Skeletal muscle cell (primary cell): Measurements from ENCODE around the gene ZNF24.

ENCODE experiments used
- DNase-seq: peaks from one replicate; pipeline ENCODE4 v3.0.0-alpha.2; 2010; ENCODE audit warnings: low read depth
- H3K4me3 ChIP-seq: 2 replicates; pipeline ENCODE4 v1.5.1; 2011; ENCODE audit warnings: low read depth, mild to moderate bottlenecking, control low read depth, low read length, moderate library complexity

Gene ZNF24

DNA sequence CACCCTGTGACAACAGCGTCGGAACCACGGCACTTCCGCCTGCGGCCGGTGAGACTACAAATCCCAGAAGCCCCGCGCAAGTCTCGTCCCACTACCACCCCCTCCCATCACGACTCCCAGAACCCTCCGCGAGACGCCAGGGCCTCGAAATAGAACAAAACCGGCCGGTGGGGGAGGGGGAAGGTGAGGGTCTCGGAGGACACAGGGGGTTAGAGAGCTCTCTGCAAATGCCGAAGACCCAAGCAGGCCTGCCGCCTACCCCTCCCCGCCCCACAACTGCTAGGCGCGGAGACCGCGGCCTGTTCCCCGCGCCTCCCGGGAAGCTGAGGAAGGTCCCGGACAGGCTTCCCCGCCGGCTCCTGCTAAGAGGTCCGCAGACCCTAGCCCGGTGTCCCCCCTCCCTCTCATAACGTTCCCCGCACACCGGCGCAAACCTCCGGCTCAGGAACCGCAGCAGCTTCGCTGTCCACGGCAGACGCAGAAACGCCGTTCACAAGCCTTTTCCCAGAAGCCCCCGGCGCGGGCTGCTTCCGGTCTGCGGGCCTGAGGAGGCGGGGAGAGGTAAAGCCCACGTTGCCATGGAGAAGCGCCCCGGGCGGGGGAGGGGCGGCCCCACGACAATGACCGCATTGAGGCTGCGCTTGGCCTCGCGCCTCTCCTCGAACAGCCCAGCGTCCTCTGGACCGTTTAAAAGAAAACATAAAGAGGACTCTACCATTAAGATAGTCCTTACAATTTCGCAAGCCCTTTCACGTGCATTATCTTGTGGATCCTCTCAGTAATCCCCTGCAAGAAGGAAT, at the start of gene ZNF24:
Gene ZNF24 (minus strand): TSS at position 485 of the 800 bp plus-strand sequence. CDS start 3,770 bp downstream, outside the sequence.
- H3K4me3 ChIP-seq = peak within 1 kb of the TSS; percentile 83

DNA sequence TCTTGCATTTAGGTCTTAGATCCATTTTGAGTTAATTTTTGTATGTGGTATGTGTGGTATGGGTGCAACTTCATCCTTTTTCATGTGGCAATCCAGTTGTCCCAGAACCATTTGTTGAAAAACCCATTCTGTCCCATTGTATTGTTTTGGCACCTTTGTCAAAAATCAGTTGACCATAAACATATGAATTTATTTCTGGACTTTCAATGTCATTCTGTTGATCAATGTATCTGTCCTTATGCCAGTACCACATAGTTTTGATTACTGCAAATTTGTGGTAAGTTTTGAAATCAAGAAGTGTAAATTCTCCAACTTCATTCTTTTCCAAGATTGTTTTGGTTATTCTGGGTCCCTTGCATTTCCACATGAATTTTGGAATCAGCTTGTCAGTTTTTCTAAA, 49.5 kb upstream of the ZNF24 start:
- H3K4me3 ChIP-seq = no peak overlapping the region
- no peak for DNase-seq

More for the DNA sequence above, at the start of gene ZNF24:
- DNase-seq = peak; percentile 72

- no peak for DNase-seq
- no peak overlapping the region for H3K4me3 ChIP-seq
Measured at GRCh38 chr18:35392375-35392774, 48.2 kb upstream of the ZNF24 start.

GRCh38 chr18:35390951-35391700, 46.9 kb upstream of the ZNF24 start:
- no peak overlapping the region for H3K4me3 ChIP-seq
- no peak for DNase-seq

DNA sequence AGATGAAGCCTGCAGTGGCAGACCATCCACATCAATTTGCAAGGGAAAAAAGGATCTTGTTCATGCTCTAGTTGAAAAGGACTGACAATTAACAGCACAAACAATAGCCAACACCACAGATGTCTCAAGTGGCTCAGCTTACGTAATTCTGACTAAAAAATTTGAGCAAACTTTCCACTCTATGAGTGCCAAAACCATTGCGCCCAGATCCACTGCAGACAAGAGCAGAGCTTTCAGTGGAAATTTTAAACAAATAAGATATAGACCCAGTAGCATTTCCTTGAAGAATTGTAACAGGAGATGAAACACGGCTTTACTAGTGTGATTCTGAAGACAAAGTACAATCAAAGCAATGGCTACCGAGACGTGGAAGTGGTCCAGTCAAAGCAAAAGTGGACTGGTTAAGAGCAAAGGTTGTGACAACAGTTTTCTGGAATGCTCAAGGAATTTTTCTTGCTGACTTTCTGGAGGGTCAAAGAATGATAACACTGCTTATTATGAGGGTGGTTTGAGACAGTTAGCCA, 44.9 kb upstream of the ZNF24 start:
- DNase-seq = no peak
- no peak overlapping the region for H3K4me3 ChIP-seq

- no peak overlapping the region for H3K4me3 ChIP-seq
- DNase-seq = no peak
Measured at GRCh38 chr18:35387152-35387571, 42.9 kb upstream of the ZNF24 start.

DNA sequence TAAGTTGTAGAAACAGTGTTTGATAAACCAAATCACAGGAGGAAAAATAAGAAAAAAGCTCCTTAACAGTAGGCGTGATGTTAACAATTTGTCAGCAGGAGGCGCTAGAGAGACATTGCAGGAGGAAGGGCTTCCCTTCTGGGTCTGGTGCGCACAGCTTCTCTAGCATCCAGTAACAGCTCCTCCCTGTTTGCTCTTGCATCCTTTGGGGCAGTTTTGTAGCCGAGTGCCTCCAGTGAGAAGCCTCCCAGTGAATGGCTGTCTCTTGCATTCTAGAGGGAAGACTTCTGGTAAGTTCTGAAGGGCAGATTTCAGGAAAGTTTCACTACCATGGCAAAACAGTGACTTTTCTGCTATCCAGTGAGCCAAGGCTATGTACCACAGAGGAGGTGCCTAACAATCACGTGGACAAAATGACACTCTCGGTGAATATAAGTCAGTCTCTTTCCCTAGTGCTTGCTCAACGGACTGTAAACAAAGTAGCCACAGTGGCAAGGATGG, 42.4 kb upstream of the ZNF24 start:
- DNase-seq = peak; percentile 44
- no peak overlapping the region for H3K4me3 ChIP-seq

DNA sequence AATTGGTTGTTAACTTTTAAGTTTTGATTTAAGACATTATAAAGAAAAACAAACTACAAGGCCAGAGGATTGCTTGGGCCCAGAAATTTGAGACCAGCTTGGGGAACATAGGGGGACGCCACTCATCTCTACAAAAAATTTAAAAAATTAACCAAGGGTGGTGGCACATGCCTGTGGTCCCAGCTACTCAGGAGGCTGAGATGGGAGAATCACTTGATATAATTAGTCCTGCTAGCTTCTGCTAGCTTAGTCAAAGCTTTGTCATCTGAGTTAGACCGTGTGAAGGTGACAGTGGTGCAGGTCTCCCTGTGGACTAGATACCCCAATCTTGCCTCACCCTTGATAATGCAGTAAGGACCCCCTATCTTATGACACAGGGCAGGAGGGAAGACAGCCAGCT, 38.9 kb upstream of the ZNF24 start:
- no peak overlapping the region for H3K4me3 ChIP-seq
- no peak for DNase-seq

DNA sequence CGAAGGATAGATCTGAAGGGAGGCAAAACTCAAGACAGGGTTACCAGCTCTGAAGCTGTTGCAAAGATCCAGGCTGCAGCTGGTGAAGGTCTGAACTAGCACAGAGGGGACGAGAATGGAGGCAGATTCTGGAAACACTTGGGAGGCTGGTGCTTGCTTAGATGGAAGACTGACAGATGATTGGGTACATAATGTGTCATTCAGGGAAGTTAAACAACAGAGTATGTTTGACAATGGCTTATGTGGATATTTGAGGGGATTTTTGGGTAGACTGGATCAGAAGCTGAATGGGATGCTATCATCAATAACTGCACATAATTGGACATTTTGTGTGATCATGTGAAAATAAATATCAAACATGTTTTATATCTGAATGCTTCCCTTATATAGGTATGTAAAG, 35.2 kb upstream of the ZNF24 start:
- no peak overlapping the region for H3K4me3 ChIP-seq
- no peak for DNase-seq

DNA sequence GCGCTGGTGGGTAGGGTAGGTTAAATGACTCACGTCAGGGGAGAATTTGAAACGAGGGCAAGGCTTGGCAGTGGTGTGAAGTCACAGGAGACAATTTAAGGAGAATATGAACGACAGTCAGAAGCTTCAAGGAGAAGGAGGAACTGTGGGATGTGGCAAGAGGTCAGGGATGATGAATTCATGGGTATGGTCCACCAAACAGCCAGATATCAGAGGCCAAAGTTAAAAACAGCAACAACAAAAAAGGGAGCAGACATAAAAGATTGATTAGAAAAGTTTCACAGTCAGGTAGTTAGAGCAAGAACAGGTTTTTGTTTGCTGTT, 34.3 kb upstream of the ZNF24 start:
- H3K4me3 ChIP-seq = no peak overlapping the region
- no peak for DNase-seq

DNA sequence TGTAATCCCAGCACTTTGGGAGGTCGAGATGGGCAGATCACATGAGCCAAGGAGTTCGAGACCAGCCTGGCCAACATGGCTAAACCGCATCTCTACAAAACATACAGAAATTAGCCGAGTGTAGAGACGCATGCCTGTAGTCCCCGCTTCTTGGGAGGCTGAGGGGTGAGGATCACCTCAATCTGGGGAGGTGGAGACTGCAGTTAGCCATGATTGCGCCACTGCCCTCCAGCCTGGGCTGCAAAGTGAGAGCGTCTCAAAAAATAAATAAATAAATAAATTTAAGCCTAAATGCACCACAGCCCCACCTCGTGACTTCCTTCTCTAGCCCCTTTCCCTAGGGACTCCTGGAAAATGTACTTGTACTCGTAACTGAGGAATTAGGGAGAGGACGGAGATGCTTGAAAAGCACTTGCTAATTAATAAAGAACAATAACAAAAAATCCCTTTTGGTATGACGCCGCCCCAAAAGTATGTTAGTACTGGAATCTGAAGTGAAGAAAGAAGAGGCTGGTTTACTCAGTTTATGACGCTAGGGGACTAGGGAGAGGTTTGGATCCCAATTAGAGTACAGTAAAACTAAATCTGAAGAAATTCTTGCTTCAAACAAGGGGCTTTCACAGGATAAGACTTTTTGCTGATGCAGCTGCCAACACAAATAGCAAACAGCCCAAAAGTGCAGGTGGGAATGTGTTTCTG, 33.8 kb upstream of the ZNF24 start:
- DNase-seq = no peak
- no peak overlapping the region for H3K4me3 ChIP-seq

- peak within 1 kb of the TSS; percentile 67 for H3K4me3 ChIP-seq
- DNase-seq = no peak
Measured at GRCh38 chr18:35376742-35377695, 32.8 kb upstream of the ZNF24 start, which contains the start of gene ZNF396. ZNF396 (minus strand) TSS chr18:35377337; CDS start chr18:35374292, 3,045 bp downstream.

GRCh38 chr18:35376393-35376741, 32.1 kb upstream of the ZNF24 start:
- DNase-seq = no peak
- peak overlapping the region; percentile 67 for H3K4me3 ChIP-seq

DNA sequence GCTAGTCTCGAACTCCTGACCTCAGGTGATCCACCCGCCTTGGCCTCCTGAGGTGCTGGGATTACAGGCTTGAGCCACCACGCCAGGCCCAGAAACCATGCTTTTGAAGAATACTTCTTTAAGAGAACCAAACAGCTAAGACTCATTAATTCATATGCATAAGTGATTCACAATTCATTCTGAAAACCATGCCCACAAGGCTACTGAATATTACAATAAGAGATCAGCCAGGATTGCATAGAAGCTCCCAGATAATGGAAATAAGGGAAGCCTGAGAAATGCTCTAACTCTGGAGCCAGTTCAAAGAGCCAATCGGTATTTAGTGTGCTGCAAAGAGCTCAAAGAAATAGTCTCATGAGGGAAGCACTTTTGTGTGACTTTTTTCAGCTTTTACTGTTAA, 30.5 kb upstream of the ZNF24 start:
- no peak overlapping the region for H3K4me3 ChIP-seq
- no peak for DNase-seq

DNA sequence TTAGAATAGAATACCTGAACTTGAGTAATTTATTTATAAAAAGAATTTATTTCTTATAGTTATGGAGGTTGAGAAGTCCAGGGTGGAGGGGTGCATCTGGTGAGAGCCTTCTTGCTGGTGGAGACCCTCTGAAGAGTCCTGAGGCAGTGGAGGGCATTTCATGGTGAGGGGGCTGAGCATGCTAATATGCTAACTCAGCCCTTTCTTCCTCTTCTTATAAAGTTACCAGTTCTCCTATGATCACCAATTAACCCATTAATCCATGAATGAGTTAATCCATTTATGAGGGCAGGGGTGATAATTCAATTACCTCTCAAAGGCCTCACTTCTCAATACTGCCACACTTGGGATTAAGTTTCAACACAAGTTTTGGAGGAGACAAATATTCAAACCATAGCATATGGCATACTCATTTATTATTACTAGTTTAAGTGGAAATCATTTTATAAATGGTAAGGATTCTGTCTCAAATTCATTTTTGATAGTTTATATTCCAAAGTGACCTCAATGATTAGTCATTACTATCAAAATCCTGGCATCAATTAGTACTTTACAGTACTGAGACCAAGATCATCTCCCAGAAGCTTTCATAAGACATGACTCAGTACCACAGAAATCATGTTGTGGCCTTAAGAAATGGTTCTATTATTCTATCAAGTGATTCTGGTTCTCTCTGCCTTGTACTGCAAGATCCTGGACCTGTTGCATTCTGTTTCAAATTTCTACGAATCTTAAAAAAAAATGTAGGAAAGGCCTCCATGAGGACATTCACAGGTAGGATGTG, 27.4 kb upstream of the ZNF24 start:
- peak; percentile 25 for DNase-seq
- no peak overlapping the region for H3K4me3 ChIP-seq

- no peak overlapping the region for H3K4me3 ChIP-seq
- DNase-seq = no peak
Measured at GRCh38 chr18:35369126-35369525, 24.9 kb upstream of the ZNF24 start.

DNA sequence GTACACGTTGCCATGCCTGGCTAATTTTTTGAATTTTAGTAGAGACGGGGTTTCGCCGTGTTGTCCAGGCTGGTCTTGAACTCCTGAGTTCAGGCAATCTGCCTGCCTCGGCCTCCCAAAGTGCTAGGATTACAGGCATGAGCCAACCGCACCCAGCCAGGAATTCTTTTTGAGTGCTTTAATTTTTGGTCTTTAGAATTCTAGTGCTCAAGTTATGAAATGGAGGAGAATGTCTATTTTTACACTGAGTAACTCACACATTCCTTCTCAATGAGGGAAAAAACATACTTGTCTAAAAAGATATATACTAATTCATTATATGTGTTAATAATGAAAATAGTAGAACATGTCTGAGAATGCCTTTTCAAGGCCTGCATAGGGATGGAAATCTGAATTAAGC, 24.4 kb upstream of the ZNF24 start:
- no peak overlapping the region for H3K4me3 ChIP-seq
- no peak for DNase-seq

GRCh38 chr18:35362531-35362930, 18.3 kb upstream of the ZNF24 start:
- DNase-seq = no peak
- H3K4me3 ChIP-seq = no peak overlapping the region
